Smooth muscle cell of the coronary artery (primary cell): ENCODE data around the gene TBC1D3C. TPM values are rescaled to one million over a fixed set of nuclear protein-coding genes. Genes with fewer than 3 reads are reported as not detected.

Source experiments
- total RNA-seq: library from RNA; depleted of rRNA; stranded (reverse); fragments of >200 nt; gene quantifications from 2 replicates; pipeline ENCODE4 v1.2.3, GENCODE V29; 2014; ENCODE audit warnings: low replicate concordance

Gene TBC1D3C
- total RNA-seq = not detected in 2 replicates

DNA sequence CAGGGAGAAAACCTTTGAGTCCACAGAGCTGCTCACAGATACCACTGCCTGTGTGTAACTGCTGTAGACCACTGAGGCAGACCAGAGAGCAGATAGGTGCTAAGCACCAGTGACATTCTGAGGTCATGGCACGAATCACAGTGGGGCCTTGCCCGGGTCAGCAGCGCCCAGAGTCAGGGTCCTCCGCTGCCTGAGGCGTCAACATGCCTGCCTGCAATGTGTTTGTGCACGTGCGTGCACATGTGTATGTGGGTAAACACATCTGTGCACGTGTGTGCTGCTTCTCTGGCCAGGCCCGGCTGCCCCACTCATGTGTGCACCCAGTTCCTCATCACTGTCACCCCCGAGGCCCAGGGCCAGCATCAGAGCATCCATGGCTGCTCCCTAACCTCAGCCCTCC lies at the start of gene TBC1D3C:
TBC1D3C (minus strand) TSS at position 101 of the 400 bp plus-strand sequence. CDS start 1,568 bp downstream, outside the sequence.

Other genes with a start within 250 kb of the TBC1D3C start
- gene TBC1D3K, start 144.2 kb downstream of the TBC1D3C start, total RNA-seq = not detected in 2 replicates
- 1.9 and 2.5 TPM in 2 replicates for gene TBC1D3L, start 79.6 kb downstream of the TBC1D3C start, total RNA-seq
- gene TBC1D3D, start 64.7 kb downstream of the TBC1D3C start, total RNA-seq = 0.12 TPM in 1 of 2 replicates, not detected in the other
- gene TBC1D3E, start 59.3 kb upstream of the TBC1D3C start, total RNA-seq = not detected in 2 replicates
- gene TBC1D3, start 123.9 kb upstream of the TBC1D3C start, total RNA-seq = not detected in 2 replicates
- gene MRPL45, start 228.5 kb upstream of the TBC1D3C start, total RNA-seq = 19.7 and 22.7 TPM in 2 replicates